Activated CD4-positive, alpha-beta T cell treated with anti-CD3 and anti-CD28 coated beads, Interleukin-2, amount 50 U/mL, for 48 hours (primary cell): ENCODE measurements around the gene SEPTIN8.

Experiments
- DNase-seq, 2 experiments: peaks; one replicate each; pipeline ENCODE4 v3.0.0-alpha.2; 2020

SEPTIN8 gene, protein sequence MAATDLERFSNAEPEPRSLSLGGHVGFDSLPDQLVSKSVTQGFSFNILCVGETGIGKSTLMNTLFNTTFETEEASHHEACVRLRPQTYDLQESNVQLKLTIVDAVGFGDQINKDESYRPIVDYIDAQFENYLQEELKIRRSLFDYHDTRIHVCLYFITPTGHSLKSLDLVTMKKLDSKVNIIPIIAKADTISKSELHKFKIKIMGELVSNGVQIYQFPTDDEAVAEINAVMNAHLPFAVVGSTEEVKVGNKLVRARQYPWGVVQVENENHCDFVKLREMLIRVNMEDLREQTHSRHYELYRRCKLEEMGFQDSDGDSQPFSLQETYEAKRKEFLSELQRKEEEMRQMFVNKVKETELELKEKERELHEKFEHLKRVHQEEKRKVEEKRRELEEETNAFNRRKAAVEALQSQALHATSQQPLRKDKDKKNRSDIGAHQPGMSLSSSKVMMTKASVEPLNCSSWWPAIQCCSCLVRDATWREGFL

DNA sequence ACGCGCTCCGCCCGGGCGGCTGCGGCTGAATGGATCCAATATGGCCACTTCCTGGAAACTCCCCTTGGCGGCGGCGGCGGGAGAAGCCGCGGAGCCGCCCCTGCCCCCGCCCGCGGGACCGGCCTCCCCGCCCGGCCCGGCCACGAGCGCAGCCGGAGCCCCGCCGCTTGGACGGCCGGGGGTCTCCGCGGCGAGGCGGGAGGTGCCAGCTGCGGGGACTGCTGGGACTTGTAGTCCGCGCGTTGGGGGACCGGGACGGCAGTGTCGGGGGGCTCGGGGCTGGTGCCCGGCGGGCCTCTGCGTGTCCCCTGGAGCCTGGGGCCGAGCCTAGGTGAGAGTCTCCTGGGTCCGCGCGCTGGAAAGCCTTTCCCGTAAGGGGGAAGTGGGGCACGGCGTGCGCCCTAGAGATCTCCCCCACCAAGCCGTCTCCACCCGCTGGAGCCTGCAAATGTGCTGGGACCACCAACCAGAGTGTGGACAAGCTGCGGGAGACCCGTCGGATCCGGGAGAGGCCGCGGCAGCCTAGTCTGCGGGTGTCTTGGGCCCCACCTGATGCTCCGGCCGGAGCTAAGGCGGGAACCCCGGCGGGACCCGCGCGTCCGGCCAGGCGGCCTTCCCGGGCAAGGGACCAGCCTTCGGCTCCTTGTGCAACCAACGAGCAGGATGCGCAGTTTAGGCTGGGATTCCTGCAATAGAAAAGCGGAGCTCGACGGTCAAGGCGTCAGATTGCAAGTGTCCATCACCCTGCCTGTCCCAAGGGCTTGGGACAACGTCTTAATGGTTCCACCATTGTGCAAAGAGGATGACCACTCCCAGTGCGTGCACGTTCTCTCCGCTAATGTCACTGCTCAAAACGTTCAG is at the start of gene SEPTIN8:
Gene SEPTIN8 (minus strand): TSS at position 31 of the 861 bp plus-strand sequence. CDS start 102 bp downstream, outside the sequence.
- DNase-seq = peak; percentile 55 to 57

DNA sequence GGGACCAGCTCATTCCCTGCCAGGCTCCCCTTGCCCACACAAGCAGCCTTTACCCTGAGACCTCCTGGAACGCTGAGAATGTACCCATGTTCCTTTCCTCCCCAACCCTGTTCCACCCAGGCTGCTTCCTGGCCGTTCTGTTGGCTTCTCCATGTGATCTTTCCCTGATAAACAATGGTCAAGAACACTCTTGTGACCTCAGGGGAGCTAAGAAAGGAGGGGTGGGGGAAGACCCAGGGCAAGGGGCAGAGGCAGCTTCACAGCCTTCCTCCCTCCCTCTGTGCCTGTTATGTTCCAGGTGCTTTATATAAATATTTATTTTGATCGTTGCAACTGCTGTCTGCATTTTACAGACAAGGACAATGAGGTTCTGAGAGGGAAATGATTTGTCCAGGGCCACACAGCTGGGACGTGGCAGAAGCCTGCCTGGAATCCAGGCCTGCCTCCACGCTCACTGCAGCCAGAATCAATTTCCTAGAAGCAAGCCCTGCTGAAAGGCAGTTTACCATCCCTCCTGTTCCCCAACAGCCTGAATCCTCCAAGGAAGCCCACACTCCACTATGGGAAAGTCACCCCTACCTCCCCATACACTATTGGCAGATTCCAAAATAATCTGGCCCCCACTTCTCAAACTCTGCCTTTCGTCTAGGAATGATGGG is 49.5 kb upstream of the SEPTIN8 start:
- no peak for DNase-seq

DNA sequence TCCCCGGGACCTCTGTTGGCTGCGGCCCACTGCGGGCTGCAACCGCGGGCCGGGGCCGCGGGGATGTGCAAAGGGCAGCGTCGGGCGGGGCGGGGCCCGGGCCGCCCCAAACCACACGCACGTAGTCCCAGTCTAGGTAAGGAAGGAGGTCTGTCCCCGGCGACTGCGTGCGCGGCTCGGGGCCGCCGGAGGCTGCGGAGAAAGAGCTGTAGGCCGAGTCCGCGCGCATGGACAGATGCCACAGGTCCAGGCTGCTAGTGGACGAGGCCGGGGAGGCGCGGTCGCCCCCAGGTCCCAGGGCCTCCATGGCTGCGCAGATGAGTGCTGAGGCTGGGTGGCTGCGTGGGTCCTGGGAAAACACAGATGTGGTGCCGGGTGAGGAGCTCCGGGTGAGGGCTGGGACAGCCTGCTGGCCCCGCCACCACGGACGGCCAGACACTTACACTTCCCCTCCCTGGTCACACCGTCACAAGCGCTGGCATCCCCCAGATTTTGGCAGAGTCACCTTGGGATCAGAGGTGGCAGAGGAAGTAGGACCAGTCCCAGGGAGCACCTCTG is 48.9 kb upstream of the SEPTIN8 start:
- DNase-seq = peak in 1 of 2 experiments; percentile 42

DNA sequence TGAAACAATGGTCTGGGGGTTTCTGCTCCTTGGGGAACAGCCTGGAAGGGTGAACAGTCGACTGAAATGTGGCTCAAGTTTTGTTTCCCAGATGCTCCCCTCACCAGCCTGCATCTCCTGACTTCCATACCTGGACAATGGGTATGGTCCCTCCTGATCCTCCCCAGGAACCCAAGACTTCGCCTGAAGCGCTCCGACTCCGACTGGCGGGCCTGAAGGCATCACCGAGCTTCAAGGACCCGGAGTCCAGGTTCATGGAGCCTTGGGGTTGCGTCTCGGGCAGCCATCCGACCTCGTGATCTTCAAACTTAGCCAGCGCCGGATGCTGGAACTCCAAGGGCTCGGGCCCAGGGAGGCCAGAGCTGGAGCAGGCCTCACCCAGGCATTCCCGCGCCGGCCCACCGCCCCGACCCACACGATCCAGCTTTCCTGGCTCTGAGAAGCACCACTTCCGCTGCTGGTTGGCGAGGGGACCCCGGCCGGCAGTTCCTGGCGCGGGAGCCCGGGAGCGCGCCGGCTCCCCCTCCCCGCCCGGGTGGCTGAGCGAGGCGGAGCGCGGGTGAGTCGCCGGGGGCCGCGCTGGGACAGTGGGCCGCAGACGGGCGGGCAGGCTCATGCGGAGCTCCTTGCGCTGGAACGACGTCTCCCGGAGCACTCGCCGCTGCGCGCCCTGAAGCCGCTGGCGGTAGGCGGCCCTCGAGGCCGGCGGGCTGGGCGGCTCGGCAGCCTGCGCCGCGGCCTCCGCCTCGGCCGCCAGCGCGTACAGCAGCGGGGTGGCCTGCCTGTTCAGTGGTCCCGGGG is 48.2 kb upstream of the SEPTIN8 start:
- DNase-seq = no peak

DNA sequence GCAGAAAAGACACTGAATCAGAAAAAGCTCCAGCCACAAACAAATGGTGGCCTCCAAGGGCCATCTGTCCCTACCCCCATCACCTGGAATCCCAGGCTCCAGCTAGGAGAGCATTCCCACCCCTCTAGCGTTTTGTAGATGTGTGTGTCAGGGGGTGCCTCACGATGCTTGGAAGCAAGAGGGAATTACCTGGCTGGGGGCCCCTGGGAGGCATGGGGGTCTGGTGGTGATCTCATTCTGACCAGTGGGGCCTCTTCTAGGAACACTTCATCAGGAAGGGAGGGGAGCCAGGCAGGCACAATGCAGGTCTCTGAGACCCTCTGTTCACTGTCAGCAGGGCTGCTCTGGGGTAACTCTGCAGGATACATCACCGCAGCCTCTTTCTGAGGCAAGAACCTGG is 47.4 kb upstream of the SEPTIN8 start:
- no peak for DNase-seq

DNA sequence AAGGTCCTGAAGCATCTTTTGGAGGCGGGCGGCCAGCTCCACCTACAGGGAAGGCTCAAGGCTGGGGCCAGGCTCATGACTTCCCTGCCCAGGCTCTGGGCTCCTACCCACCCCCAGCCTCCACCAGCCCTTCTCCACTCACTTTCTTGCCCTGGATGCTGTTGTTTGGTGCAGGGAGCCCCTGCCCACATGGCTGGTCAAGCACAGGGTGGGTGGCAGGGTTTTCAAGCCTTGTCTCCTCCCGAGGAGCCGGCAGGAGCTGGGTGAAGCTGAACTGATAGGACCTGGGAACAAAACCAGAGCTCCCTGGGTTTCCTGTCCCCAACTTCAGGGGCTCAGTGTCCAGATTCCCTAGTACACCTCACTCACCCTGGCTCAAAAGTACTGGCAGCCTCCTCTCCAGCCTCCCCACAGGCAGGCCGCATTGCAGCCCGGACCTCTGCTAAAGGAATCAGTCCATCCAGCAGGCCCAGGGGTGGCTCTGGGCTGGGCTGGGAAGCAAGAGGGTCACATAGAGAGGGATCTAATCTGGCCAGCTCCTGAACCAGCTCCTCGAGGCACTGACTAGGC is 46.5 kb upstream of the SEPTIN8 start:
- DNase-seq = no peak

DNA sequence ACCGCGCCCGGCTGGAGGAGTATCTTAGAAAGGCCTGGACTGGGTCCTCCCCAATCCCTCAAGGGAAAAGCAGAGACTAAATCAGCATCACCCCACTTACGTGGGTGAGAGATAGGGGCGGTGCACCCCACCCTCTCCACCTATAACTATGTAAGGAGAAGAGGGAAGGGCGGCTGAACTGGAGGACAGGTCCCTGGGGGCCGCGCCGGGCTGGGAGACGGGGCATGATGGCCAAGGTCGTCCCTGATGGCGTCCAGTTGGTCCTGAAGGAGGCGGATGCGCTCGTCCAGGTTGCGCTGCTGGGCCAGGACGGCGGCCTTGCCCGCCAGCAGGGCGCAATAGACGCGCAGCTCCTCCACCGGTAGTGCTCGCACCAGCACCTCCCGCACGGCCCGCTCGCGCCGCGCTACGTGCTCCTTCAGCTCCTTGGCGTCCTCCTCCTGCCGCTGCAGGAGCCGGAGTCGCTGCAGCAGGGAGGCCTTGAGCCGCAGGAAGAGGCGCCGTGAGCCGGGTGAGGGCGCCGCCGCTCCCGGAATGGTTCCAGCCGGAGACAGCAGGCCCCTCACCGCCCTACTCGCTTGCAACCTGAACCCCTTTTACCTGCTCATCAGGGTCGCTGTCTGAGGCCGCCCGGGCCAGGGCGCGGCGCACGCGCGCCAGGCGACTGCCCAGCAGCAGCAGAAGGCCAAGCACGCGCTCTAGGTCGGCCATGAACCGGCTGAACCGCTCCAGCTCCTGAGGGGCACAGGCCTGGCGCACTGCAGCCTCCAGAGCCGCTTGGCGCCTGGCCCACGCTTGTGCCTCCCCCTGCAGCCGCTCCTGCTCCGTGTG is 45.8 kb upstream of the SEPTIN8 start:
- no peak for DNase-seq

DNA sequence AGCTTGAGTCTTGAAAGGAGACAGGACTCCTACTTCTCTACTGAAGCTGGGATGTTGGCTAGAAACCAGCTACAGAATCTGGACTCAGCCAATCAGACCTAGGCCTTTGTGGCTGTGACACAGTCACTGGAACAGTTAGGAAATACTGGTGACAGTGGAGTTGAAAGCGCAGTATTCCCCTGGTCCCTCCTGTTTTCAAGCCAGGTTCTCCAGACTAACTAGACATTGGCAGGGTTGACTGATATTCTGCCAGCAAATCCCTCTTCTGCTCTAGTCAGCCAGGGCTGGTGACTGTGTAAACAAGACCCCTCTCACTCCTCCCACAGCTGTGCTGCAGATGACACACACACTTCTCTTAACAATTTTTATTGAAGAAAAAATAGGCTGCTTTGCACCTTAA is 44.8 kb upstream of the SEPTIN8 start:
- DNase-seq = no peak

DNA sequence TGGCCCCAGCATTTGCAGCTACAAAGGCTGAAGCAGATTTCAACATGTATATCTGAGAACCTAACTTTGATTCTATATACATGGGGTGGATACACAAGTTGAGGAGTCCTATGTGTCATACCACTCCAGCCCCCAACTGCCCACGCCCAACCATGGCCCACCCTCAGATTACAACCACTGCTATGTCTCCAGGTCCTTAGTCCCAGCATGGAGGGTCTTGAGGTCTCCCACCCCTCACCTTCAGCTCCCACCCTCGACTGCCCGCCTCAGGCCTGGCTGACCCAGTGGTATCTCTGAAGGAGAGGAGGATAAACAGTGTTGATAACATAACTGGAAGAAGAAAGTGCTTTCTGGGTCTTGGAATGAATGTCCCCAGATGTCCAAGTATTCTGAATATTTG is 44.3 kb upstream of the SEPTIN8 start:
- no peak for DNase-seq

DNA sequence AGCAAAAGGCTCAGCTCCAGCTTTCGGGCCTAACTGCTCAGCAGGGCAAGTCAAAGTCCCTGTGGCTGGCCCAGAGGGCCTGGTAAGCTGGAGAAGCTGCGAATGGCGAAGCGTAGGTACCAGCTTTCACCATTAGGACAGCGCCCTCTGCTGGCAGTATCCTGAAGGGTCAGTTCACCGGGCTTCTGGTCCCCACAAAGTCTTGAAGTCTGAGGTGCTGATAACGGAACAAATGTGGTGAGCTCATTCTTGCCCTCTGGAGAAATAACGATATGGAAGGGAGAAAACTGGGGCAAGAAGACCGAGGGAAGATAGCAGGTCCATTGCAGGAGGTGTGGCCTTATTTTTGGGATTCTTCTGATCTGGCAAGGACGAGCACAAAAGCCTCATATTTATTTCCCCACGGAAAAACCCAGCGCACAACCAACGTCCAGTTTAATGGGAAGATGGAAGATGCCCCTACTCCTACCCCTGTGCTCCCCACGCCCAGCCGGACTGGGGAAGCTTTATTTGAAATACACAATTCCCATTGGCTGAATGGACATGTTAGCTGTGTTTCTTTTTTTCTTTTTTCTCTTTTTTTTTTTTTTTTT is 43.2 kb upstream of the SEPTIN8 start:
- DNase-seq = peak; percentile 96 to 97

DNA sequence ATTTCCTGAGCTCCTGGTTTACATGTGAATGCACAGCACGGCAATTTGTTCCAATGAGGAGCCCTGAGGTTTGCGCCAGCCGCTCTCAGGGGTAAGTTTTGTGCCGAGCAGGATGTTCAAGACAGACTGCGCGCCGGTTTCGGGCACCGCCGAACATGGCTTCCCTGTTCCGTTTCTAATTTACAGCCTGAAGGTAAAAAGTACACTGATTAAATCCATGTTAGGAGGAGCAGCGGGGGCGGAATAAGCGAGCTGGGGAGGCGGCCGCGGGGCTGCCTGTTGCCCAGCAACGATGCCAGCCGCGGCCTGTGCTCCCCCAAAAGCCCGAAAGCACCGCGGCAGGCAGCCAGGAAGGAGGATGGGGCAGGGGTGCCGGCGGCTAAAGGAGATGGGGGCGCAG is 42.4 kb upstream of the SEPTIN8 start:
- no peak for DNase-seq

DNA sequence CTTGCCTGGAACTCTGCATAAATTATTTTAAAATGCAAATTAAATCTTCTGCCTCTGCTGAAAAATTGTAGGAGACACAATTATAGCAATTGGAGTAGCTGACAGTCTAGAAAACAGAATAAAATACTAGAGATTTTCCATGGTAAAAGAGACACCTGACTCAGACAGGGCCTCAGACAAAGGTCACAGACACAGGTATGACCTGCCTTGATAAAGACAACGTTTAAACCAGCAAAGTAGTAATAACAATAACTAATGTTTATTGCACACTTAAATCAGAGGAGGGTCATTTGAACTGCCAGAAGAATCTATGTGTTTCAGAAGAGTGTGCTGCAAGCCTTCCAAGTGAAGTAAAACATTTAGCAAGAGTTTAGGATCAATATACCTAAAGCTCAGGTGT is 40.0 kb upstream of the SEPTIN8 start:
- no peak for DNase-seq

DNA sequence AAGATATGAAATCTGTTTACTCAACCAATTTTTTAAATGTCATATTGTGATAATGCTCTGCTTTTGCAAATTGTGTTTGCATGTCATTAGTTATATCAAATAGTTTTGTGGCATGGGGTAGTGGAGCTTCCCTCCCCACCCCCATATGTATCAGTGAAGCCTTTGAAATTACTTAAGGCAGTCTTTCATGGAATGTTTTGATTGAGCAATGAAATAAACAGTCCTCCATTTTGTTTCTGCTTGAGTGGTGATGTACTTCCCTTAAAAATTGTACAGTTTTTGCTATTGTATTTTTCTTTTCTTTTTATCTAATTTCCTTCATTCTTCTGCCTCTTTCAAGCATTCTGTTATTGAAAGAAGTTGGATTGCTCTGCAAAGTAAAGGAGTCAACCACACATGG is 39.5 kb upstream of the SEPTIN8 start:
- no peak for DNase-seq

DNA sequence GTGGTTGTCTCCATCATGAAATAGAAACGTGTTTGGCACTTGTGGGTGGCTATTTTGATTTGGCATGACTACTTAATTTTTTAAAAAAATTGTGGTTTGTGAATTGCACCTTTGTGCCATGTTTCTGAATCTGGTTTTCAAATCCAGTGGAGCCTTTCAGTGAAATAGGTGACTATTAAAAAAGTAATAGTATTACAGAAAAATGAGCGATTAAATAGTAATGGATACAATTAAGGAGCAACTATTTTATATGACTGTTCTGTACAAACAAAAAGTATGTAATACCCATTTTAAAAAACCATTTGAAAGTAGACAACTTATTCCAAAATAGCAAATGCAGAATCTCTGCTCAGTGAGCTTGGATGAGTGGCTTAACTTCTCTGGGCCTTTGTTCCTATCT is 39.0 kb upstream of the SEPTIN8 start:
- no peak for DNase-seq

DNA sequence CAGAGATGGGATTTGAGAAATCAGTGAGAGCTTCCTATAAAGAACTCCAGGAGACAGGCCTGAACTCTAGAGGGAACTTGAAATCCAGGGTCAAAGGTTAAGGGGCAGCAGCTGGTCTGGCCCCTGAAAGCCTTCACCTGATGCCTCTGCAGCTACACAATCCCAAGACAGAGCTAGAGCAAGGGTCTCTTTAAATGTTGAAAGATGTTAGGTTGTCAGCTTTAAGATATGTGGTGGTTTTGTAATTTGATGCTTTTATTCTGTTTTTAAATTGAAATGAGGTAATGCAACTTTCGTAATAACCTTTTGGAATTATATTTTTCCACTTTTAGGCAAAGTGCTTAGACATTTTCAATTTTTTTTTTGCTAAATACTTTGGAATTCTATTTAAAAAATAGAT is 38.4 kb upstream of the SEPTIN8 start:
- DNase-seq = no peak

DNA sequence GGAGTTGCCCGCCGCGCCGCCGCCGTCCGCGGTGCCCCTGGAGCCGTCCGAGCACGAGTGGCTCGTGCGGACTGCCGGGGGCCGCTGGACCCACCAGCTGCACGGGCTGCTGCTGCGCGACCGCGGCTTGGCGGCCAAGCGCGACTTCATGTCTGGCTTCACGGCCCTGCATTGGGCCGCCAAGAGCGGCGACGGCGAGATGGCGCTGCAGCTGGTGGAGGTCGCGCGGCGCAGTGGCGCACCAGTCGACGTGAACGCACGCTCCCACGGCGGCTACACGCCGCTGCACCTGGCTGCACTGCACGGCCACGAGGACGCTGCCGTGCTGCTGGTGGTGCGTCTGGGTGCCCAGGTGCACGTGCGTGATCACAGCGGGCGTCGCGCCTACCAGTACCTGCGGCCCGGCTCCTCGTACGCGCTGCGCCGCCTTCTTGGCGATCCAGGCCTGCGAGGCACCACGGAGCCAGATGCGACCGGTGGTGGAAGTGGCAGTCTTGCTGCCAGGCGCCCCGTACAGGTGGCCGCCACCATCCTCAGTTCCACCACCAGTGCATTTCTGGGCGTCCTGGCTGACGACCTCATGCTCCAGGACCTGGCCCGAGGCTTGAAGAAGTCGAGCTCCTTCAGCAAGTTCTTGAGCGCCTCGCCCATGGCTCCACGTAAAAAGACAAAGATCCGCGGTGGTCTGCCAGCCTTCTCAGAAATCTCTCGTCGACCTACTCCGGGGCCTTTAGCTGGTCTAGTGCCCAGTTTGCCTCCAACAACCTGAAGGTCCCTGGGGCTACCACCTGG is 37.7 kb upstream of the SEPTIN8 start:
- no peak for DNase-seq

DNA sequence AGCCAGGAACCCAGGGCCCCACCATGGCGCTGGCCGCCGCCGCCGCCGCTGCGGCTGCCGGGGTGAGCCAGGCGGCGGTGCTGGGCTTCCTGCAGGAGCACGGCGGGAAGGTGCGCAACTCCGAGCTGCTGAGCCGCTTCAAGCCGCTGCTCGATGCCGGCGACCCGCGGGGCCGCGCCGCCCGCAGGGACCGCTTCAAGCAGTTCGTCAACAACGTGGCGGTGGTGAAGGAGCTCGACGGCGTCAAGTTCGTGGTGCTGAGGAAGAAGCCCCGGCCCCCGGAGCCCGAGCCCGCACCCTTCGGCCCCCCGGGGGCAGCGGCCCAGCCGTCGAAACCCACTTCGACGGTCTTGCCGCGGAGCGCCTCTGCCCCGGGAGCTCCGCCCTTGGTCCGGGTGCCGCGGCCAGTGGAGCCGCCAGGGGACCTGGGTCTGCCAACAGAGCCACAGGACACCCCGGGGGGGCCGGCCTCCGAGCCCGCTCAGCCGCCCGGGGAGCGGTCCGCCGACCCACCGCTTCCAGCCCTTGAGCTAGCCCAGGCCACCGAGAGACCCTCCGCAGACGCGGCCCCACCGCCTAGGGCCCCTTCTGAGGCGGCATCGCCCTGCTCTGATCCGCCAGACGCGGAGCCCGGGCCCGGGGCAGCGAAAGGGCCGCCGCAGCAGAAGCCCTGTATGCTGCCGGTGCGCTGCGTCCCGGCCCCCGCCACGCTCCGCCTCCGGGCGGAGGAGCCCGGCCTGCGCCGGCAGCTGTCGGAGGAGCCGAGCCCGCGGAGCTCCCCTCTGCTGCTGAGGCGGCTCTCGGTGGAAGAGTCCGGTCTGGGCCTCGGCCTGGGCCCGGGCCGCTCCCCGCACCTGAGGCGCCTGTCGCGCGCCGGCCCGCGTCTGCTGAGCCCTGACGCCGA is 36.8 kb upstream of the SEPTIN8 start:
- DNase-seq = peak in 1 of 2 experiments; percentile 37
